Testis (tissue), 3 donors: ENCODE results near the gene PTPRD. TPM values are rescaled to one million over a fixed set of nuclear protein-coding genes. Genes with fewer than 3 reads are reported as not detected.
A peak's percentile ranks its signal among the peaks of the same experiment; 100 is the strongest.

Experiments
- DNase-seq: peaks from one replicate; pipeline ENCODE4 v3.0.0-alpha.2; 2019
- H3K27ac ChIP-seq, 2 donors: fragments of 200-600 bp; sonication (generic); one replicate each; pipeline ENCODE4 v1.5.1; 2019
- H3K27me3 ChIP-seq: fragments of 200-600 bp; sonication (generic); one replicate; pipeline ENCODE4 v1.5.1; 2019
- H3K36me3 ChIP-seq: fragments of 200-600 bp; sonication (generic); one replicate; pipeline ENCODE4 v1.5.1; 2017; ENCODE audit warnings: low read depth; ENCODE audit errors: missing control alignments
- H3K4me1 ChIP-seq: fragments of 200-600 bp; sonication (generic); one replicate; pipeline ENCODE4 v1.5.1; 2019
- H3K4me3 ChIP-seq, 2 donors: fragments of 200-600 bp; sonication (generic); one replicate each; pipeline ENCODE4 v1.5.1; 2017 to 2019
- H3K9me3 ChIP-seq: fragments of 200-600 bp; sonication (generic); one replicate; pipeline ENCODE4 v1.5.1; 2017
- CTCF ChIP-seq, 3 experiments: fragments of 450-650 bp in 2 of 3; fragments of 200-600 bp in 1 of 3; sonication (generic) in 1 of 3; IDR thresholded peaks; one replicate each; pipeline ENCODE4 v1.5.1; 2016 to 2019; ENCODE audit warnings: antibody characterized with exemption in 3 of 3, mild to moderate bottlenecking in 2 of 3, moderate library complexity in 1 of 3
- POLR2A ChIP-seq: fragments of 450-650 bp; IDR thresholded peaks from one replicate; pipeline ENCODE4 v1.6.1; 2017; ENCODE audit warnings: antibody characterized with exemption, mild to moderate bottlenecking, moderate library complexity
- WGBS, 2 donors: methylation state at CpG; one replicate each; pipeline ENCODE4 v1.1.5; 2018; 5-methylcytosine and 5-hydroxymethylcytosine counted together
- intact Hi-C: fragments of 100-400 bp; cut with DNase I; formaldehyde crosslinking; loops from one replicate; pipeline ENCODE4 v1.15.1; 2023; ENCODE audit warnings: low total_unique reads
- polyA plus RNA-seq: library from polyadenylated mRNA; stranded (reverse); fragments of 350-450 nt; fragmentation: Illumina TruSeq; extraction: RNeasy Lipid Tissue Mini Kit (QIAGEN cat#74804); gene quantifications from one replicate; pipeline ENCODE4 v1.2.3, GENCODE V29; 2014; ENCODE audit warnings: low read depth, low replicate concordance; ENCODE audit not compliant: insufficient read depth
- total RNA-seq, 2 donors: library from RNA; depleted of rRNA; stranded (reverse); fragments of >200 nt; gene quantifications; one replicate each; pipeline ENCODE4 v1.2.3, GENCODE V29; 2016

Gene PTPRD
- total and polyA plus RNA-seq, 3 donors from 2014 or later, result 15.4 to 33.6 (median 32.5) TPM

GRCh38 chr9:10052181-10052580, 560.6 kb downstream of the PTPRD start:
- H3K27me3 ChIP-seq, result no peaks in the 10 kb centered on the region
- WGBS, 2 donors, result 89 to 95% methylated on average over 1 of the region's 1 CpG
- H3K36me3 ChIP-seq, result no peaks in the 10 kb centered on the region
- TF ChIP-seq CTCF (IDR thresholded peaks at IDR 0.05), result no peak
- no peak for TF ChIP-seq POLR2A
- H3K4me1 ChIP-seq, result no peaks in the 10 kb centered on the region
- H3K4me3 ChIP-seq, result no peak overlapping the region
- no peaks in the 10 kb centered on the region for H3K9me3 ChIP-seq
- no peak overlapping the region for H3K27ac ChIP-seq
- intact Hi-C loops, result no loop called here
- no peak for DNase-seq

GRCh38 chr9:10050016-10050415, 562.8 kb downstream of the PTPRD start:
- no peak overlapping the region for H3K4me3 ChIP-seq
- no peaks in the 10 kb centered on the region for H3K27me3 ChIP-seq
- no peak for DNase-seq
- intact Hi-C loops, result no loop called here
- H3K4me1 ChIP-seq, result no peaks in the 10 kb centered on the region
- H3K27ac ChIP-seq, result no peak overlapping the region
- no peaks in the 10 kb centered on the region for H3K36me3 ChIP-seq
- TF ChIP-seq POLR2A (no peak), CTCF (IDR thresholded peaks at IDR 0.05) (no peak)
- 81 to 82% methylated on average over 4 of the region's 4 CpGs for WGBS, 2 donors
- no peaks in the 10 kb centered on the region for H3K9me3 ChIP-seq

- intact Hi-C loops, result no loop called here
- H3K4me3 ChIP-seq, result no peak overlapping the region
- H3K36me3 ChIP-seq, result no peaks in the 10 kb centered on the region
- H3K9me3 ChIP-seq, result no peaks in the 10 kb centered on the region
- no peaks in the 10 kb centered on the region for H3K4me1 ChIP-seq
- WGBS, 2 donors, result 79 to 82% methylated on average over 3 of the region's 3 CpGs
- no peak for TF ChIP-seq CTCF (IDR thresholded peaks at IDR 0.05)
- TF ChIP-seq POLR2A, result no peak
- no peak overlapping the region for H3K27ac ChIP-seq
- no peak for DNase-seq
- H3K27me3 ChIP-seq, result no peaks in the 10 kb centered on the region
Measured at GRCh38 chr9:10048994-10049393, 563.8 kb downstream of the PTPRD start.

GRCh38 chr9:10045598-10045997, 567.2 kb downstream of the PTPRD start:
- Histone ChIP-seq H3K27me3 (no peaks in the 10 kb centered on the region), H3K4me1 (no peaks in the 10 kb centered on the region), H3K36me3 (no peaks in the 10 kb centered on the region), H3K27ac (no peak overlapping the region), H3K4me3 (no peak overlapping the region), H3K9me3 (no peaks in the 10 kb centered on the region)
- DNase-seq, result no peak
- TF ChIP-seq CTCF (IDR thresholded peaks at IDR 0.05) (peak in 1 of 3 experiments; percentile 8), POLR2A (no peak)
- WGBS, 2 donors, result 14 to 49% methylated on average over 2 of the region's 2 CpGs
- intact Hi-C loops, result no loop called here

- intact Hi-C loops, result no loop called here
- 38 to 62% methylated on average over 2 of the region's 2 CpGs for WGBS, 2 donors
- no peak for DNase-seq
Measured at GRCh38 chr9:10041726-10042229, 571.0 kb downstream of the PTPRD start.

More at GRCh38 chr9:10041726-10042229, 571.0 kb downstream of the PTPRD start:
- Histone ChIP-seq H3K27me3 (no peaks in the 10 kb centered on the region), H3K4me3 (no peak overlapping the region), H3K4me1 (no peaks in the 10 kb centered on the region), H3K27ac (no peak overlapping the region), H3K9me3 (no peaks in the 10 kb centered on the region), H3K36me3 (no peaks in the 10 kb centered on the region)
- TF ChIP-seq CTCF (IDR thresholded peaks at IDR 0.05) (no peak), POLR2A (no peak)
